NCI-H345 (cell line): ENCODE data around the gene IGSF21.

Source experiments
- DNase-seq: peaks from one replicate; lab custom pipeline; 2025; lab: John Stamatoyannopoulos, UW

The IGSF21 gene

DNA sequence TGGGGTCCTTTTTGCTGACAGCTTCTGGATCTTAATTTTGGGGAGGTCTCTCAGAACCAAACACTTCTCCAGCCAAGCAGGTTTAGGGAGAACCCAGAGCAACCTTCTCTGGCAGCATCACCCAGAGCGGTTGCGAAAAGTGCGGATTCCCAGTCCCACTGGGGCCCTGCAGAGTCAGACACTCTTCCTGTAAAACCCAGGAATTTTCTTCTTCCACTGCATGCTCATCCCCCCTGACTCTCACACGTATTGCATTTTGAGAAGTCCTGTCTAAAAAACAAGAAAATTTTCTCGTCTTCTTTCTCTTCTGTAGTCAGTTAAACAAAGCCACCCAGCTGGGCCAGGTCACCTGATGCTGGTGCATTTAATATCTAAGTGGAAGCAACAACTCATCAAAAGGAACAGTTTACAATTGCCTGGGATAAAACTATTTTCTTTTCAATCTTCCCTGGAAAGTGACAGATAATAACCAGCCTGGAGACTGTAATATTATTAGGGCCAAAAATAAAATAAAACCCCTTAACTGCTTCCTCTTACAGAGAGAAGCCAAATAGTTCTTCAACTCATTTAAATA lies 156.0 kb downstream of the IGSF21 start:
- no peak for DNase-seq

DNA sequence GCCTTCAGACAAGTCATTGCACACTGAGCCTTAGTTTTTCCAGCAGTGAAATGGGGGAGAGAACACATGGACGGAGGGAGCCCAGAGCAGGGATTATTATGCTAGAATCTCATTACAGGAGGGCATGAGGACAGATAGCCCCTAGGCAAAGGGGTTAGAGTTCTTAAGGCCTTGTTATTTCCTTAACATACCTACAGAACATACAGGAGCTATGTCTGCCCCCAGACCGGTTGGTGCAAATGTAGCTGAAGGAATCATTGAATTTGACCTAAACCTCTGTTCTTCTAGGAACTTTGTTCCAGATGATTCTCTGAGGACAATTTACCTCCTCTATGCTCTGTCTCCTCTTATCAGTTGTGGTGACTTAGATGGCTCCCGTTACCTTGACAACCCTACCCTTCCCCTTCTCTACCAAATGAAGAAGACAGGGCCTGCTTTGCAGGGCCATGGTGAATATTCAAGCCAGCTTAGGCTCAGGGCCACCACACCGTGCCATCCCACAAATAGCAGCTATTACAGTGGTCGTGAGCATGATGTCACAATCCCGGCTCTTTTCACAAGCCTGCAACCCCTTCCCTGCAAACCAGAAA lies 156.9 kb downstream of the IGSF21 start:
- DNase-seq, result no peak

DNA sequence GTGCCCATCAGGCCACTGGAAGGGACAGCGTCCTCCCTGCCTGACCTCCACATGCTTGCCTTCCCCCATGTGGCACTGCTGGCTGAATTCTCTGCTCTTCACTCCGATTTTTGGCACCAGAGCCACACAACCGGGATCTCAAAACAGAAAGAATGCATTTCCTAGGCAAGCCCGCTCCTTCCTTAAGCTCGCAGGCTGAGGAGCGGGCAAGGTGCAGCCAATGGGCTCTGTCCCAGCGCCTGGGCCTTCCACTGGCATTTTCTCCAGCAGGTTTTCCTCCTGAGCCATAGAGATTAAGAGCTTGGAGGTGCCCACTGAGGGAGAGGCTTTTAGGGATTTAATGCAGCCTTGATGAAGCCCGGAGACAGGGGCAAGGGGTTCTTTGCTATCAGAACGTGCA lies 158.0 kb downstream of the IGSF21 start:
- no peak for DNase-seq

DNA sequence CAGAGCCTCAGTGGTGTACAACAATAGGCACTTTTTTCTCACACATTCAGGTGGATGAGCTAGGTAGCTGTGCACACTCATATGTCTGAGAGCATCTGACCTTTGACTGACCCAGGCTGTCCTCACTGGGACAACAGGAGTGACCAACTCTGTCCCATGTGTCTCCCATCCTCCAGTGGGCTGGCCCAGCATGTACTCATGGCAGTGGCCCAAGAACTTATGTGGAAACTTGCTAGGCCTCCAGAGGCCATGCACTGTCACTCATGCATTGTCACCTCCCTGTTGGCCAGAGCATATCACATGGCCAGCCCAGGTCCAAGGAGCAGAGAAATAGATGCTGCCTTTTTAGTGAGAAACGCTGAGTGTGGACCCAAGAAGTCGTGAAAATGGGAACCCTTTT lies 158.8 kb downstream of the IGSF21 start:
- no peak for DNase-seq

DNA sequence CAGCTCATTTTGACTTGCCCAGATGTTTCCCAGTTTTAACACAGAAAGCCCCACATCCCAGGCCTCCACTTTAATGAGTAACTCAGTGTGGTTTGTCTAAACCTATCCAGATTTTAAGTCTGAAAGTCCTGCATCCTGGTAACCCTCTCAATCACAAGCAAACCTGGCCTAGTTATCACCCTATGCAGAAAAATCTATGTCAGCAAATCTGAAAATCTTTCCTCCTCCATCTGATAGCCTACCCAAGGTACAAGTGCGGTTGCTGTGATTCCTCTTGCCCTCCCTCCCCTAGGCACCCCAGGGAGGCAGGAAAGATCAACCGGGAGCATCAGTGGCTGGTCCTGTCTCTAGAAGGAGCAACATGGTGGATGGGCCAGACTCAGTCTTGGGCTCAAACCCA lies 163.7 kb downstream of the IGSF21 start:
- DNase-seq, result no peak

DNA sequence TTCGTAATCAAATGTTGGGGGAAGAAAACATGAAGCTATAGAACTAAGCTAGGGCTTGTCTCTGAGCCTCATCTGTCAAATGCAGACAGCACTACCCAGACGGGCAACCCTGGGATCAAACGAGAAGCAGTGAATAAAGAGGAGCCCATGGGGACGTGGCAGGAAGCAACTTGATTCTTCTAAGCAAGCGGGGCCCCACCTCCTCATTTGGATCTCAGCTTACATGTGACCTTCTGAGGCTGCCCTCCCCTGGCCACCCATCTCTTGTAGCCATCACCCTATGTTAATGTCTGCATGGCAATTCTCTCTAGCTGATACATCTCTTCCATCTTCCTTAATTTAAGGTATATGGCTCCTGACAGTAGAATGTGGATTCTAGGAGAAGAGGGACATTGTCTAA lies 171.3 kb downstream of the IGSF21 start:
- no peak for DNase-seq

DNA sequence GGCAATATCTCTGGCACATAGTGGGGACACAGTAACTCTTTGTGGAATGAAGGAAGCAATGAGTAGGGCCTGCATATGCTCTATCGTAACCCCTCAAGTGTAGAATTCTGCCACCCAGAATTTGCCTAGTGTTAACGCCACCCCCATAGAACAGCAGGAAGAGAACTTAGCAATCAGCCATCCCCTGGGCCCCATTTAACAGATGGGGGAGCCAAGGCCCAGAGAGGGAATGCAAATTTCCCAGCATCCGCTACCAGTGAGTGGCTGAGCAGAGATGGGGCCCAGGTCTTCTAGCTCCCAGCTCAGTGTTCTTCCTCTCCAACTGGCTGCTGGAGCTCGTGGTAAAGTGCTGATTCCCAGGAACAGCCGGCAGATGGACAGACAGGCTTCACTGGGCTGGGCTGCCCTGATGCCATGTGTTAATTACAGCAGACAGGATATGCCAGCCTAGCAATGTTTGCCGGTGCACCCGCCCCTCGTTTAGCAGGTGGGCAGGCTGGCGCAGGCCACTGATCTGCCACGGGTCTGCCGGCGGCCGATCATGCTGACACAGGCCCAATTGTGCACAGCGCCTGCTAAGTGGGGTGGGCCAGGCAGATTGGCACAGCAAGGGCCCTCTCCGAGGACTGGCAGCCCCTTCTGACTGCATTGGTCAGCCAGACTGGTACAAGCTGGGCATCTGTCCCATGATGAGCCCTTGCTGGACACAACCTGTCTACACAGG lies 171.9 kb downstream of the IGSF21 start:
- no peak for DNase-seq

DNA sequence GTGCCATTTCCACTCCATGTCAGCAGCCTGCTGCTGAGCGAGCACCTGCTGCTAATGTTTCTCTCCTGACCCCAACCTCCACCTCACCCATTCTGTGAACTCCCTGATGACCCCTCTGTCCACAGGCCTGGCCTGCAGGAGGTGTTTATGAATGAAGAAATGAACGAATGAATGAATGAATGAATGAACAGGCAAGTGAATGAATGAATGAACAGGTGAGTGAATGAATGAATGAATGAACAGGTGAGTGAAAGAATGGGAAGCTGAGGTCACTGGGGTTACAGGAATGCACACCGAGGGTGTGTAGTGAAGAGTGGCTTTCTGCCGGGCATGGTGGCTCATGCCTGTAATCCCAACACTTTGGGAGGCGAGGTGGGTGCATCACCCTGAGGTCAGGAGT lies 173.4 kb downstream of the IGSF21 start:
- no peak for DNase-seq

DNA sequence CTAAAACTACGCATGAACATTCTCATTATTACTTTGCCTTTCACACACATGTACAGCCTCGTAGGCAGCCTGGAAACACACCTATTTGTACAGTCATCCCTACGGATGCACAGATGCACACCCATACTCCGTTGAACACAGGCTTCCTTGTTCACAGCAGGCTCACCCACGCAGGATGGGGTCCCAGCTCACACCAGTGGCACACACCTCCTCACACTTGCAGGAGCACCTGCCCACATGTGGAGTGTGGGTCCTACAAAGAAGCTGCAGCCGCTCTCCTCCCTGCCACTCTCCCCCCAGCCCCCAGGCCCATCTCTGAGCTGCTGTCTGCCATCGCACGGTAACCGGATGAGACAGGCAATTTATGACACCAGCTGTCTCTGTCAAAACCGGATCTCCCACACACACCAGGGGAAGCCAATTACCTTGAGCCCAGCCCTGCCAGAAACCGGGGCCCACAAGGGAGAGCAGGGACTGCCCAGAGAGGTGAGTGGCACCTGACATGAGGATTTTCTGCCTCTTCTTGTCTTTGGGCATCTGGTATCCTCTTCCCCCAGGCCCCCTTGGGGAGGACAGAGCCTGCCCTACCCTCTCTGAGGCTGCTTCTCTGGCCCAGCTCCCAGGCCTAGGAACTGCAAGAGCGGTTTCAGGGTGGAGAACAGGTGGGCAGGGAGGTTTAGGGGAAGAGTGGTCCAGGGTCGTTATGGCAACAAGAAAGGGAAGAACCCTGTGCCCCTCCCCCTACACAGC lies 175.4 kb downstream of the IGSF21 start:
- peak; percentile 65 for DNase-seq

DNA sequence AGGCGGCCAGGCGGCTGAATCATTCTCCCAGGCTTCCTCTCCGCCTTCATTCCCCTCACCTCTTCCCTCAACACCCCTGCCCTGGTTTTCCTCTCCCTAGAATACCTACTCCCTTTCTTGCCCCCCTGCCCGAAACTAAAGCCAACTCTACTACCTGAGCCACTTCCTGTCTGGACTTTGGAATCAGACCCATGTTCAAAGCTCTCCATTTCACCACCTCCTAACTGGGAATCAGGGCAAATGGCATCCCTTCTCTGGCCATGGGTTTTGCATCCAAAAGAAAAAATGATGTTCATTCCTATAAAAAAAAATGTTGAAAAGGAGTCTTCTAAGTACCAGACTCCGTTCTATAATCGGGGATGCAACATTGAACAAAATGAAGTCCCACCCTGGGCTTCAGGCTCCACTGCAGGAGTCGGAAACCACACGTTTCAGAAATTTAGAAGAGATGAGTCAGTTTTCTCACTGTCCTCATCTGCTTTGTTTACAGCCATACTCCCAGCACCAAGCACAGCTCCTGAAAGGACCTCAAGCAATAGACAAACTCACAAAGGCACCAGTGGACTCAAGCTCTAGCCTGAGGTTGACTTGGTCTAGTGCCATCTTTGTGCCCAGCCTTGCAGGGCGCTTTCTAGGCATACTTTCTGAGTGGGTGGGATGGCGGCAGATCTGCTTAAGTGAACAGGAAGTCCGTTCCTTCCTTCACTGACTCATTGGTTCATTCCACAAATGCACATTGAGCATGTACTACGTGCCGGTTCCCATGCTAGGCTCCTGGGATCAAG lies 176.2 kb downstream of the IGSF21 start:
- no peak for DNase-seq

DNA sequence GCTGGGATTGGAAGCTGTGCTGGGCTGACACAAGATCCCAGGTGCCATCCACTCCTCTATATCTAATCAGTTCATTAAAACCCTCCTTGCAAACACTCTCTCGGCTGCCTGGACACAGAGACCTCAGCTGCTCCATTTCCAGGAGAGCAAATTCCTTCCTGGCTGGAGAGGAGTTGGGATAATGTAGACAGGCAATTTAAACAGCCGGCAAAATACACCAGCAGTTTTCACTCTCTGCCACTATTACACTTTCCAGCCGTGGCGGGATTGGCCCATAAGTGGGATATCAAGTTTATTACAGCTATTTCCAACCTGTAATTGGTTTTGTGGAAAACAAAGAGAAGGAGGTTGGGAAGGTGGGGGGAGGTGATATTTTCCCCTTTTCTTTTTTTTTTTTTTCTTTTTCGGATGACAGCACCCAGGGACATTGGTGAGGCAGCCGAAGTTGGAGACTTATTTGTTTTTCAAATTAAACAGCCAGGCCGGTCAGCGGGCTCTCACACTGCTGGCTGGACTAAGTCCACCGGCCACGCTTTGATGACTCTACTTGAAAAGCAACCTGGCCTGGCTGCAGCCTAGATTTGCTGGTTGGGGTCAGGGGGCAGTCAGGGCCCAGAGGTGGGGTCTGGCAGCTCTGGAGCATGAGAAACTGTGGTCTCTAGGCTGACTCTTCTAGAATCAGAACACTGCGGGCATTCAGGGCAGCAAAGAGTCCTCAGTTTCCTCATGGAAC lies 177.4 kb downstream of the IGSF21 start:
- no peak for DNase-seq

DNA sequence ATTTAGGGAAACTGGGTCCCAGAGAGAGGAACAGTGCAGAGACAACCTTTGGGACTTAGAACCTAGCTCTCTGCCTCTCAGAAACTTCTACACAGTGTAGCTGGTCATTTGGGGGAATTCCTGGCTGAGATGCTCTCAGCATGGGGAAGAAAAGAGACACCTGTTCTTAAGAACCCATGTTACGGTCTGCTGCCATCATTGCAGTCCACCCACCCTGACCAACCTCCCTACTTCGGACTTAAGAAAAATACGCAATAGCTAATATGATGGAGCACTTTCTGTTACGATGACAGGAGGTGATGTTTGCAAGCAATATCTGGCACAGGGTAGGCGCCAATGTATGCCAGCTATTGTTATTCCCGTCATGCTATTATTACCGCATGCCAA lies 177.9 kb downstream of the IGSF21 start:
- DNase-seq, result no peak

DNA sequence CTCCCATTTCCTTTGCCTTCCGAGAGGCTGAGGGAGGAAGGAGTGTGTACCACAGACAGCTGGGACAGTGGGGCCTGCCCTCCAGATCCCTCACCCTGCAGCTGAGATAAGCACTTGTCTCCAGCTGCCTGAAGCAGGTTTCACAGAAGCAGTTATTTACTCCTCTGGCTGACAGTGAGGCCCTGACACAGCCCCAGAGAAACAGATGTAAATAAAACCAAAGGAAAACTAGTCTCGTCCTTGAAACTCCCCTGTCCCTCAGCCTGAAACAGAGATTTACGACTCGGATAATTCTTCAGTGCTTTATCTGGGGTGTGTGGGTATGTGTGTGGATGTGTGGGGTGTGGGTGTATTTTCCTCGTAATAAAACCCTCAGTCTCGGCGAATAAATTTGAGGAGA lies 181.1 kb downstream of the IGSF21 start:
- peak; percentile 9 for DNase-seq

DNA sequence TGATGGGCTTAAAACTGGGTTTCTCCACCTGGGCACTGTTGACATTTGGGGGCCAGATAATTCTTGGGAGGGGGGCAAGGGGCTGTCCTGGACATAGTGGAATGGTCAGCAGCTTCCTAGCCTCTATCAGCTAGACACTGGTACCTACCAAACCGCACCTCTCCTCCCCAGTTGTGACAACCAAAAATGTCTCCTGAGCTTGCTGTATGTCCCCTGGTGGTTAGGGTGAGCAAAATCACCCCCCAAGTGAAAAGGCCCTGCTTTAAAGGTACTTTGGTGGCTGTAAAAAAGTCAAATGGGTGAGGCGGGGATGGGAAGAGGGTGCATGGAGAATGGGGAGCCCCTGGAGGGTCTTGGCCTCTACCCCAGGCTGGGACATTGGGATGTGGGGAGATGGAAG lies 182.0 kb downstream of the IGSF21 start:
- no peak for DNase-seq

DNA sequence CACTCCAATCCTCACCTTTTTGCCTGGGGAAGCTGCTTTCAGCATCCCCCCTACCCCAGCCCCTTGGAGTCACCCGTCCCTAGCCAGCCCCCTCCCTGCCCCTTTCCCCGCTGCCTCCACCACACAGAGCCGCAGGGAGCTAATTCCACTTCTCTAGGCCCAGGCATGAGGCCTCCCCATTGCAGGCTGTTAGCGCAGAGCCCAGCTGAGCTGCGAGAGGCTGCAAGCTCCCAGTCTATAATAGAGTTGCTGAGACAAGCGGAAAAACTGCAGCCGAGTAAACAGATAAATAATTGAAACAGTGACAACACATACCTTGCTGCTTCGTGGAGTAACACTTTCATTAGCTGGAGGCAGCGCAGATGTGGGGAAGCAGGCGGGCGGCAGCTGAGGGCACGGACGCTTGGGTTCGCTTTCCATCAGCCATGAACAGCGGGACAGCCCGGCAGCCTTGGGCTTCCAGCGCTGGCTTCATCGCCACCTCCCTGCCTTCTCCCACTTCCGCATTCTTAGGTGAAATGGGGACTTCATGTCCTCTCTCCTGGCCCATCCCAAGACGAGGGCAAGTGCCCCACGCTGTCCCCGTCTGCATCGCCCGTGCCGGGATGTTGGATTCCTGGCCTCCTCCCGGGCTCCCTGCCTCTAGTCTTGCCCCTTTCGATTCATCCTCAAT lies 183.3 kb downstream of the IGSF21 start:
- DNase-seq, result peak; percentile 9

DNA sequence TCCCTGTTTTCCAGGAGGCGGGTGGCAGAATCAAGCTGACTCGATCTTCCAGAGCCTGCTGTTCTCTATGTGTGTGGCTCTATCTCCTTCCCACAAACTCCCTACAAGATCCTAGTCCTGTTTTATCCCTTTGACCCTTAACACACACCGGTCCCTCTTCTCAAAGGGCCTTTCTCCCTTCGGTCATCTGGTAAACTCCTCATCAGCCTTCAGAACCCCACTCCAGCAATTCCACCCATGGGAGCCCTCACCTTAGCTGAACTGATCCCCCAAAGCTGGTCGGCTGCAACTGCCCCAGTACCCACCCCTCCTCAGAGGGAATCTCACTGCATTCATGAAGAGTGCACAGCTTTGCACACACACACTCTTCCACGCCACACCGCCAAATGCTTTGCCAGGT lies 184.9 kb downstream of the IGSF21 start:
- DNase-seq, result no peak

DNA sequence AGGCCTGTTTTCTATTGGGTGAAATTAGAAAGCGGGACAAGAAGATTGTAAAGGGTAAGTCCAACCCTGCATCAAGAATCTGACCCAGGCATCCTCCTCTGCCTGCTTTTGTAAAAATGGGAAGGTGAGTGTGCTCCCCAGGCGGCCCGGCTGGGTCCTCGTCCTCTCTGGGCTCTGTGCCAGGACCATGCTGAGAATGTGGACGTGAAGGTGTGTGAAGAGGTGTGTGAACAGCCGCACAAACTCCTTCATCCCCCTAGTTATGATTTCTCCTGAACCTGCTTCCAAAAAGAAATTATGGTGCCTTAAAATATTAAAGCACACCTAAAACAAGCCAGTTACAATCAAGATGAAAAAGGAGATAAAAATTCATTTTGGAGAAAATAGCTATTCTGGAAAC lies 185.7 kb downstream of the IGSF21 start:
- peak; percentile 91 for DNase-seq

DNA sequence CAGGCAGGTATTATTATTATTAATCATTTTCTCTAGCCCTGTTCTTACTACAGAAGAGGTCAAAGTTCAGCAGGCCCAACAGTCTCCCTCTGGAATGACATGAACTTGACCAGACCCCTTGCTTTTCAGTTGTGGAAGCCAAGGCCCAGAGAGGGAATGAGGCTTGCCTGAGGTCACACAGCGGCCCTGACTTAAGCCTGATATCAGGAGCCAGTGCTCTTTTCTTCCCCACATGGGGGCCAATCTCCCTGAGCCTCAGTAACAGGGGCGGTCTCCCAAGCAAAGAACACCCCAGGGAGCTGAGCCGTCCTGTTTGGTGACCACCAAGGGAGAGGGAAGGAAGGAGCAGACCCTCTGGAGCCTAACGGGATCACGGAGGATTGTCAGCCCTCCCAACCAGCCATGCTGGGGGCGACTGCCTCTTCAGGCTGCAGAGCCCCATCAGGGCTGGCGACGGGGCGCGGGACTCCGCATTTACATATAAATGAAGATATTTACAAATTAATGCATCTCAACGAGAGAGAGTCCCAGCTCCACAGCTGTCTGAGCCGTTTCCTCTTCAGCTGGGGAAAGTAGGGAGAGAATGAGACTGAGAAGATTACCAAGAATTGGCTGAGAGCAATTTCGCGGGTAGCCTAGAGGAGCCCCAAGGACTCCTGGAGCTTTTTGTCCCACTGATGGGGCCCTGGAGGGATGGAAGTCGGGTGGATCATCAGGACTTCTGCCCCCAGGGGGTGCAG lies 187.0 kb downstream of the IGSF21 start:
- DNase-seq, result no peak

DNA sequence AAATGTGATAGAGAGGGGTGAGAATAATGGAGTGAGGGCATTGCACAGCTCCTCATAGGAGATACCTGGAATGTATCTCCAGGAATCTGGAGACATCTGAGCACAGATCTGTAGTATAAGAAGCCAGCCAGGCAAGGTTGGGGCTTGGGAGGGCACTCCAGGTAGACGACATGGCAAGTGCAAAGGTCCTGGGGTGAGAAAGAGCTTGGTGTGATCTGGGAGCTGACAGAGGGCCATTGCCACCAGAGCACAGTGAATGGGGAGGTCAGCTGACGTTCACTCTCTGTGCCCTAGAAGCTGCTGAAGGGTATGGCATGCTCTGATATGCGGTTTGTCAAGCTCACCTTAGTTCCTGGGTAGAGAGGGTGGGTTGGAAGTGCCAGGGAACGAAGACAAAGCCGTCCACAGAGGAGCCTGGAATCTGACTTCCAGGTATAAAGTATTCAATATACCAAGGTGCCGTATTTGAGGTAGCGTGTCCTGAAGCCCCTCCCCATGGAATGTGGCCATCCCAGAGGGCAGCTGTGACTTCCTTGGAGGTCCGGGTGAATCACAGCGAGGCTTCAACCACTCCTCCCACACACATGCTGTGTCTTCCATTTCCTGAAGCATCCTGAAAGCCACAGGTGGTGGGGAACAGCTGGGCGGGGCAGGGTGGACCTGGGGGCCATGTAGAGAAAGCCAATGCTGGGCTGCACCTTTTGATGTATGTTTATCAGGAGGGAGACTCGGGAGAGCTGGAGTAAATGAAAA lies 190.5 kb downstream of the IGSF21 start:
- DNase-seq, result no peak
